ENCODE data around the gene ACOX2.

Gene ACOX2

GRCh38 chr3:58466899-58467563, 70.0 kb downstream of the ACOX2 start:
- H4K20me1 ChIP-seq (ENCODE audit: control insufficient read depth, insufficient read depth, low read depth, low read length) = no peaks in the 10 kb centered on the region
- H3F3A ChIP-seq (ENCODE audit: control insufficient read depth, insufficient read depth) = no peaks in the 10 kb centered on the region
- H3K4me3 ChIP-seq (ENCODE audit: low read length) = no peak overlapping the region
- no peaks in the 10 kb centered on the region for H3K9me3 ChIP-seq (ENCODE audit: control insufficient read depth, insufficient read depth, low read length)
- H3K36me3 ChIP-seq (ENCODE audit: control insufficient read depth, low read length) = no peaks in the 10 kb centered on the region
- no peak overlapping the region for H3K27ac ChIP-seq (ENCODE audit: low read depth, low read length)
- no peaks in the 10 kb centered on the region for H3K27me3 ChIP-seq (ENCODE audit: control insufficient read depth, low read length)
- TF ChIP-seq CTCF (IDR thresholded peaks at IDR 0.05; ENCODE audit: low read depth, low read length, poor library complexity, severe bottlenecking) = no peak
- TF ChIP-seq EZH2phosphoT487 (IDR thresholded peaks at IDR 0.05; ENCODE audit: borderline replicate concordance, low read length) = no peak
- no peaks in the 10 kb centered on the region for H3K79me2 ChIP-seq (ENCODE audit: control insufficient read depth, low read length)
- H3K4me1 ChIP-seq (ENCODE audit: control insufficient read depth, low read length) = peaks cover 15% of the 10 kb centered on the region
- H3K4me2 ChIP-seq (ENCODE audit: low read length) = no peak overlapping the region
- no peaks in the 10 kb centered on the region for H3K9me2 ChIP-seq (replicated peaks; ENCODE audit: control insufficient read depth, low read length)

- H4K20me1 ChIP-seq (ENCODE audit: control insufficient read depth, insufficient read depth, low read depth, low read length) = no peaks in the 10 kb centered on the region
- no peaks in the 10 kb centered on the region for H3K79me2 ChIP-seq (ENCODE audit: control insufficient read depth, low read length)
- H3F3A ChIP-seq (ENCODE audit: control insufficient read depth, insufficient read depth) = no peaks in the 10 kb centered on the region
- H3K9me2 ChIP-seq (replicated peaks; ENCODE audit: control insufficient read depth, low read length) = no peaks in the 10 kb centered on the region
- H3K4me2 ChIP-seq (ENCODE audit: low read length) = no peak overlapping the region
- no peaks in the 10 kb centered on the region for H3K9me3 ChIP-seq (ENCODE audit: control insufficient read depth, insufficient read depth, low read length)
- H3K4me3 ChIP-seq (ENCODE audit: low read length) = no peak overlapping the region
- no peak overlapping the region for H3K27ac ChIP-seq (ENCODE audit: low read depth, low read length)
- TF ChIP-seq EZH2phosphoT487 (IDR thresholded peaks at IDR 0.05; ENCODE audit: borderline replicate concordance, low read length) = no peak
- no peak for TF ChIP-seq CTCF (IDR thresholded peaks at IDR 0.05; ENCODE audit: low read depth, low read length, poor library complexity, severe bottlenecking)
- no peaks in the 10 kb centered on the region for H3K27me3 ChIP-seq (ENCODE audit: control insufficient read depth, low read length)
- no peaks in the 10 kb centered on the region for H3K36me3 ChIP-seq (ENCODE audit: control insufficient read depth, low read length)
- peaks cover 15% of the 10 kb centered on the region for H3K4me1 ChIP-seq (ENCODE audit: control insufficient read depth, low read length)
Measured at GRCh38 chr3:58464866-58465265, 72.1 kb downstream of the ACOX2 start.

- H3K4me1 ChIP-seq (ENCODE audit: control insufficient read depth, low read length) = peaks cover 15% of the 10 kb centered on the region
- H3K9me2 ChIP-seq (replicated peaks; ENCODE audit: control insufficient read depth, low read length) = no peaks in the 10 kb centered on the region
- H3K27me3 ChIP-seq (ENCODE audit: control insufficient read depth, low read length) = no peaks in the 10 kb centered on the region
- H3K4me3 ChIP-seq (ENCODE audit: low read length) = peak overlapping the region; percentile 63
- no peak overlapping the region for H3K27ac ChIP-seq (ENCODE audit: low read depth, low read length)
- H3K79me2 ChIP-seq (ENCODE audit: control insufficient read depth, low read length) = no peaks in the 10 kb centered on the region
- H3K36me3 ChIP-seq (ENCODE audit: control insufficient read depth, low read length) = no peaks in the 10 kb centered on the region
- H3F3A ChIP-seq (ENCODE audit: control insufficient read depth, insufficient read depth) = no peaks in the 10 kb centered on the region
- H3K4me2 ChIP-seq (ENCODE audit: low read length) = peak overlapping the region; percentile 83
- TF ChIP-seq EZH2phosphoT487 (IDR thresholded peaks at IDR 0.05; ENCODE audit: borderline replicate concordance, low read length) = no peak
- TF ChIP-seq CTCF (IDR thresholded peaks at IDR 0.05; ENCODE audit: low read depth, low read length, poor library complexity, severe bottlenecking) = peak; percentile 4
- H4K20me1 ChIP-seq (ENCODE audit: control insufficient read depth, insufficient read depth, low read depth, low read length) = no peaks in the 10 kb centered on the region
- no peaks in the 10 kb centered on the region for H3K9me3 ChIP-seq (ENCODE audit: control insufficient read depth, insufficient read depth, low read length)
Measured at GRCh38 chr3:58463942-58464271, 73.1 kb downstream of the ACOX2 start.

Data from DOHH2 (cell line).